PC-9 (cell line): ENCODE data around the gene TTC22. TPM values are rescaled to one million over a fixed set of nuclear protein-coding genes. Genes with fewer than 3 reads are reported as not detected.

ENCODE experiments used
- BruUV-seq: library from RNA; stranded (reverse); fragments of 400-500 nt; replicated peaks from 2 replicates; lab custom pipeline; 2021; lab: Mats Ljungman, UMichigan
- CTCF ChIA-PET: fragments of 300-600 bp; sonication (Branson Sonifier 250); formaldehyde crosslinking; loops from one replicate; lab custom pipeline; 2022; ENCODE audit warnings: antibody characterized with exemption; lab: Charles Lee
- POLR2A ChIA-PET: fragments of 300-600 bp; sonication (Branson Sonifier 250); formaldehyde crosslinking; loops from one replicate; lab custom pipeline; 2022; ENCODE audit warnings: antibody characterized with exemption; ENCODE audit not compliant: unreplicated experiment; lab: Charles Lee
- DNase-seq, 2 experiments: peaks; one replicate each; pipeline versions ENCODE4 v3.0.0 to v3.0.0-alpha.2; 2015 to 2022; ENCODE audit warnings: mixed read lengths in 1 of 2
- H2AFZ ChIP-seq: fragments of 200-600 bp; sonication (generic); 2 replicates; pipeline ENCODE4 v1.8.1; 2017; ENCODE audit warnings: antibody characterized with exemption
- H3F3A ChIP-seq: fragments of 200-600 bp; sonication (generic); 2 replicates; pipeline ENCODE4 v1.8.1; 2017; ENCODE audit warnings: antibody characterized with exemption, mild to moderate bottlenecking, low read depth; ENCODE audit not compliant: insufficient read depth
- H3K27ac ChIP-seq: fragments of 200-600 bp; sonication (generic); 2 replicates; pipeline ENCODE4 v1.6.1; 2016; ENCODE audit warnings: mixed run types
- H3K27me3 ChIP-seq: fragments of 200-600 bp; sonication (generic); 2 replicates; pipeline ENCODE4 v1.6.1; 2016; ENCODE audit warnings: low read depth, mixed run types; ENCODE audit not compliant: insufficient read depth
- H3K36me3 ChIP-seq: fragments of 200-600 bp; sonication (generic); 2 replicates; pipeline ENCODE4 v1.6.1; 2016; ENCODE audit warnings: low read depth, mixed run types
- H3K4me1 ChIP-seq: fragments of 200-600 bp; sonication (generic); replicated peaks from 2 replicates; pipeline ENCODE4 v1.6.1; 2016; ENCODE audit warnings: mixed run types; ENCODE audit not compliant: insufficient read depth
- H3K4me2 ChIP-seq: fragments of 200-600 bp; sonication (generic); 2 replicates; pipeline ENCODE4 v1.6.1; 2017; ENCODE audit warnings: mixed run types
- H3K4me3 ChIP-seq: fragments of 200-600 bp; sonication (generic); 2 replicates; pipeline ENCODE4 v1.6.1; 2016; ENCODE audit warnings: mixed run types
- H3K79me2 ChIP-seq: fragments of 200-600 bp; sonication (generic); 2 replicates; pipeline ENCODE4 v1.6.1; 2017; ENCODE audit warnings: low read depth, mixed run types
- H3K9me2 ChIP-seq: fragments of 200-600 bp; sonication (generic); 2 replicates; pipeline ENCODE4 v1.8.1; 2017; ENCODE audit warnings: mild to moderate bottlenecking; ENCODE audit not compliant: insufficient read depth
- H3K9me3 ChIP-seq: fragments of 200-600 bp; sonication (generic); 2 replicates; pipeline ENCODE4 v1.8.1; 2016; ENCODE audit warnings: low read depth; ENCODE audit not compliant: insufficient read depth
- H4K20me1 ChIP-seq: fragments of 200-600 bp; sonication (generic); 2 replicates; pipeline ENCODE4 v1.8.1; 2017; ENCODE audit not compliant: insufficient read depth
- EZH2 ChIP-seq: fragments of 200-600 bp; sonication (generic); IDR thresholded peaks from 2 replicates; pipeline ENCODE4 v1.8.0; 2017; ENCODE audit warnings: antibody characterized with exemption, low read depth
- intact Hi-C: fragments of 100-400 bp; cut with micrococcal nuclease; formaldehyde crosslinking; loops from one replicate; pipeline ENCODE4 v1.10.0; 2022; ENCODE audit not compliant: unreplicated experiment
- total RNA-seq: library from RNA; stranded (reverse); gene quantifications from 2 replicates; pipeline ENCODE4 v1.2.3, GENCODE V29; 2021
- TF ChIP-seq, protein P1 (sequence below): fragments of 200-600 bp; sonication (generic); conservative IDR thresholded peaks from 2 replicates; pipeline ENCODE4 v1.6.1; 2017; ENCODE audit warnings: mixed run types, antibody characterized with exemption, mild to moderate bottlenecking, moderate library complexity

The TTC22 gene
- total RNA-seq, 1 experiment from 2014 or later, result 26.3 TPM

DNA sequence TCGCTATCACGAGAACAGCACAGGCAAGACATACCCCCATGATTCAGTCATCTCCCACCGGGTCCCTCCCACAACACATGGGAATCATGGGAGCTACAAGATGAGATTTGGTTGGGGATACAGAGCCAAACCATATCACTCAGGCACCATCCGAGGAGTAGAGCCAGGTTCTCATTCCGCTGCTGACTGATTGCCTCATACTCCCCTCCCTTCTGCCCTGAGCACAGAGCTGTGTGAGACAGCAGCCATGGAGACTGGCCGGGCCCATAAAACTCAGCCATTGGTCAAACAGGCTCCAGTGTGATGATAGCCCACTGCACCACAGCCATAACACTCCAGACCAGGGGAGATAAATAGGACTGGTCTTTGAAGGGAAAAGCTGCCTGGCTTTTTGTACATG lies 62.9 kb downstream of the TTC22 start:
- no TSS peak for BruUV-seq
- no peak overlapping the region for H3K27ac ChIP-seq
- peaks cover 18% of the 10 kb centered on the region for H3K36me3 ChIP-seq
- DNase-seq, result no peak
- no peaks in the 10 kb centered on the region for H3K4me1 ChIP-seq
- H3F3A ChIP-seq, result no peaks in the 10 kb centered on the region
- no peaks in the 10 kb centered on the region for H3K9me3 ChIP-seq
- no peaks in the 10 kb centered on the region for H3K9me2 ChIP-seq
- no peak overlapping the region for H3K4me3 ChIP-seq
- H2AFZ ChIP-seq, result no peak overlapping the region
- ChIA-PET POLR2A (no interaction called here), CTCF (no interaction called here)
- H3K4me2 ChIP-seq, result no peak overlapping the region
- TF ChIP-seq EZH2, result no peak
- TF ChIP-seq, protein P1, sequence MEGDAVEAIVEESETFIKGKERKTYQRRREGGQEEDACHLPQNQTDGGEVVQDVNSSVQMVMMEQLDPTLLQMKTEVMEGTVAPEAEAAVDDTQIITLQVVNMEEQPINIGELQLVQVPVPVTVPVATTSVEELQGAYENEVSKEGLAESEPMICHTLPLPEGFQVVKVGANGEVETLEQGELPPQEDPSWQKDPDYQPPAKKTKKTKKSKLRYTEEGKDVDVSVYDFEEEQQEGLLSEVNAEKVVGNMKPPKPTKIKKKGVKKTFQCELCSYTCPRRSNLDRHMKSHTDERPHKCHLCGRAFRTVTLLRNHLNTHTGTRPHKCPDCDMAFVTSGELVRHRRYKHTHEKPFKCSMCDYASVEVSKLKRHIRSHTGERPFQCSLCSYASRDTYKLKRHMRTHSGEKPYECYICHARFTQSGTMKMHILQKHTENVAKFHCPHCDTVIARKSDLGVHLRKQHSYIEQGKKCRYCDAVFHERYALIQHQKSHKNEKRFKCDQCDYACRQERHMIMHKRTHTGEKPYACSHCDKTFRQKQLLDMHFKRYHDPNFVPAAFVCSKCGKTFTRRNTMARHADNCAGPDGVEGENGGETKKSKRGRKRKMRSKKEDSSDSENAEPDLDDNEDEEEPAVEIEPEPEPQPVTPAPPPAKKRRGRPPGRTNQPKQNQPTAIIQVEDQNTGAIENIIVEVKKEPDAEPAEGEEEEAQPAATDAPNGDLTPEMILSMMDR, result no peak
- no peaks in the 10 kb centered on the region for H3K79me2 ChIP-seq
- intact Hi-C loops, result no loop called here
- no peaks in the 10 kb centered on the region for H3K27me3 ChIP-seq
- H4K20me1 ChIP-seq, result no peaks in the 10 kb centered on the region

DNA sequence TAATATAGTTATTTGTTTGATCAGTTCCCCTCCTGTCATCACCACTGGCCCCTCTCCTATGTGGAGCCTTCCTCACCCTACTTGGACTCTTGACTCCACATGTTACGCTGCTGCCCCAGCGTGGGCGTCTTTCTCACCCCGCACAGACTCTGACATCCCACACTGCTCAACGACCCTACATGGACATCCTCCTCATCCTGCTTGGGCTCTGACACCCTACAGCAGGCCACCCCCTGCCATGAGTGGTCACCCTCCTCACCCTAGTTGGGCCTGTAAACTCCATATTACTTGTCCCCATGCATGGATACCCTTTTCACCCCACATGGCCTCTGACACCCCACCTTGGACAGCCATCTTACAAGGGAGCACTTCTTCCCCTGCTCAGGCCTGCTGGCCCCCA lies 64.4 kb downstream of the TTC22 start:
- no peak overlapping the region for H2AFZ ChIP-seq
- no peaks in the 10 kb centered on the region for H3K4me1 ChIP-seq
- H3K9me2 ChIP-seq, result no peaks in the 10 kb centered on the region
- CTCF ChIA-PET, result interaction anchor here (0.6 kb wide), 1 partner anchor 866 kb away, joined by 3 read pairs; no protein-coding TSS in a partner anchor
- no peaks in the 10 kb centered on the region for H3K9me3 ChIP-seq
- H3K27ac ChIP-seq, result no peak overlapping the region
- no peaks in the 10 kb centered on the region for H3K79me2 ChIP-seq
- no peaks in the 10 kb centered on the region for H4K20me1 ChIP-seq
- intact Hi-C loops, result no loop called here
- no peaks in the 10 kb centered on the region for H3K27me3 ChIP-seq
- no TSS peak for BruUV-seq
- no peak overlapping the region for H3K4me2 ChIP-seq
- no peak overlapping the region for H3K4me3 ChIP-seq
- POLR2A ChIA-PET, result no interaction called here
- no peak for DNase-seq
- no peaks in the 10 kb centered on the region for H3F3A ChIP-seq
- peaks cover 18% of the 10 kb centered on the region for H3K36me3 ChIP-seq
- TF ChIP-seq, protein P1, result no peak
- TF ChIP-seq EZH2, result no peak

Other genes with a start within 250 kb of the TTC22 start
- not detected in 2 replicates for gene FAM151A, start 177.8 kb downstream of the TTC22 start, total RNA-seq
- gene MROH7, start 159.5 kb downstream of the TTC22 start, total RNA-seq, result 0.45 TPM in 1 of 2 replicates, not detected in the other
- 30.4 and 31.5 TPM in 2 replicates for gene TTC4, start 85.5 kb downstream of the TTC22 start, total RNA-seq
- gene PARS2, start 36.8 kb downstream of the TTC22 start, total RNA-seq, result 12.9 and 13.4 TPM in 2 replicates
- 195 and 369 TPM in 2 replicates for gene DHCR24, start 85.9 kb upstream of the TTC22 start, total RNA-seq
- 3.8 and 5.0 TPM in 2 replicates for gene TMEM61, start 179.3 kb upstream of the TTC22 start, total RNA-seq
- 0.09 TPM in 1 of 2 replicates, not detected in the other for gene BSND, start 197.6 kb upstream of the TTC22 start, total RNA-seq
- gene PCSK9, start 238.2 kb upstream of the TTC22 start, total RNA-seq, result 60.7 and 133 TPM in 2 replicates